K562 (cell line): ENCODE data around the gene DOCK4.

ENCODE experiments used
- CTCF ChIP-seq, 3 experiments: IDR thresholded peaks in 2 of 3; conservative IDR thresholded peaks in 1 of 3; 2 replicates each; pipeline ENCODE4 v1.5.1; 2011 to 2012; ENCODE audit warnings: low read length in 3 of 3, mild to moderate bottlenecking in 3 of 3, control low read depth in 2 of 3, improper control_type of control experiment in 1 of 3, inconsistent platforms in 1 of 3, low read depth in 1 of 3, mixed read lengths in 1 of 3, moderate library complexity in 1 of 3; ENCODE audit not compliant: insufficient read depth in 2 of 3
- ELF1 ChIP-seq: fragments of 200-800 bp; sonication (Bioruptor generic); IDR thresholded peaks from 2 replicates; pipeline ENCODE4 v1.6.1; 2016; ENCODE audit warnings: missing genetic modification characterization, missing compliant biosample characterization
- HDAC1 ChIP-seq, 2 experiments: fragments of 450-650 bp; IDR thresholded peaks; 2 replicates each; pipeline ENCODE4 v1.6.1; 2016 to 2017; ENCODE audit warnings: inconsistent platforms in 1 of 2, mild to moderate bottlenecking in 1 of 2, moderate library complexity in 1 of 2

GRCh38 chr7:111730057-111730456 is 476.1 kb downstream of the DOCK4 start:
- TF ChIP-seq CTCF (IDR thresholded peaks at IDR 0.05 in 2 of 3, conservative IDR thresholded peaks at IDR 0.05 in 1 of 3; ENCODE audit: insufficient read depth in 2 of 3, low read depth in 1 of 3, low read length in 3 of 3) (no peak), HDAC1 (IDR thresholded peaks at IDR 0.05) (no peak), ELF1 (tag) (no peak)
